ENCODE measurements around the gene RAPGEF4. TPM values are rescaled to one million over a fixed set of nuclear protein-coding genes. Genes with fewer than 3 reads are reported as not detected.

Gene RAPGEF4
- total and polyA plus RNA-seq, 2 of the 8 experiments (the other 6 are each of a cell fraction or from before 2014, with no cell fraction given) = 1.2 to 2.6 TPM

DNA sequence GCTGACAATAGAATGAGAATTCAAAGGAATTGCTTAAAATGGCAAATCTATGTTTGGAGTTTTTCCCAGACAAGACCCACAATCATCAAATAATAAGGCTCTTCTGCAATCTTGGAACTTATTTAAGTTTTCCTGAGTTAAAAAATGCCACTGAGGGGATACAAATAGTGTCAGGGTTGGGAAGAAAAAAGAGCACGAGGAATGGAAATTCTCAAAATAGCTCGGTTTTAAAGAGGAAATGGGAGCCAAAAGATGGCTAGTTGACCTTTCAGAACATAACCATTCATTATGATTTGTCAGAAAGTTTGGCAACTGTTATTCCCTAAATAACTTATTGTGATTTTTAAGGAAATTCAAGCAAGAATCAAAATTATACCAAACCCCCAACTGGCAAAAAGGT lies 127.7 kb downstream of the RAPGEF4 start (continued):
- TF ChIP-seq, protein P1, sequence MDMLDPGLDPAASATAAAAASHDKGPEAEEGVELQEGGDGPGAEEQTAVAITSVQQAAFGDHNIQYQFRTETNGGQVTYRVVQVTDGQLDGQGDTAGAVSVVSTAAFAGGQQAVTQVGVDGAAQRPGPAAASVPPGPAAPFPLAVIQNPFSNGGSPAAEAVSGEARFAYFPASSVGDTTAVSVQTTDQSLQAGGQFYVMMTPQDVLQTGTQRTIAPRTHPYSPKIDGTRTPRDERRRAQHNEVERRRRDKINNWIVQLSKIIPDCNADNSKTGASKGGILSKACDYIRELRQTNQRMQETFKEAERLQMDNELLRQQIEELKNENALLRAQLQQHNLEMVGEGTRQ (IDR thresholded peaks at IDR 0.05; ENCODE audit: low read length) = no peak
- TF ChIP-seq, protein P2, sequence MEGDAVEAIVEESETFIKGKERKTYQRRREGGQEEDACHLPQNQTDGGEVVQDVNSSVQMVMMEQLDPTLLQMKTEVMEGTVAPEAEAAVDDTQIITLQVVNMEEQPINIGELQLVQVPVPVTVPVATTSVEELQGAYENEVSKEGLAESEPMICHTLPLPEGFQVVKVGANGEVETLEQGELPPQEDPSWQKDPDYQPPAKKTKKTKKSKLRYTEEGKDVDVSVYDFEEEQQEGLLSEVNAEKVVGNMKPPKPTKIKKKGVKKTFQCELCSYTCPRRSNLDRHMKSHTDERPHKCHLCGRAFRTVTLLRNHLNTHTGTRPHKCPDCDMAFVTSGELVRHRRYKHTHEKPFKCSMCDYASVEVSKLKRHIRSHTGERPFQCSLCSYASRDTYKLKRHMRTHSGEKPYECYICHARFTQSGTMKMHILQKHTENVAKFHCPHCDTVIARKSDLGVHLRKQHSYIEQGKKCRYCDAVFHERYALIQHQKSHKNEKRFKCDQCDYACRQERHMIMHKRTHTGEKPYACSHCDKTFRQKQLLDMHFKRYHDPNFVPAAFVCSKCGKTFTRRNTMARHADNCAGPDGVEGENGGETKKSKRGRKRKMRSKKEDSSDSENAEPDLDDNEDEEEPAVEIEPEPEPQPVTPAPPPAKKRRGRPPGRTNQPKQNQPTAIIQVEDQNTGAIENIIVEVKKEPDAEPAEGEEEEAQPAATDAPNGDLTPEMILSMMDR (IDR thresholded peaks at IDR 0.05; ENCODE audit: control extremely low read depth in 1 of 3, insufficient read depth in 1 of 3, low read depth in 1 of 3, low read length in 3 of 3) = no peak

All from H1 (cell line).